MCF 10A (cell line): Measurements from ENCODE around the gene THRA. TPM values are rescaled to one million over a fixed set of nuclear protein-coding genes. Genes with fewer than 3 reads are reported as not detected.
A peak's percentile ranks its signal among the peaks of the same experiment; 100 is the strongest.

Source experiments
- BruUV-seq: library from RNA; stranded (reverse); fragments of 400-500 nt; replicated peaks from 2 replicates; lab custom pipeline; 2021; lab: Mats Ljungman, UMichigan
- CTCF ChIA-PET: fragments of 300-600 bp; sonication (Branson Sonifier 250); formaldehyde crosslinking; extraction: SDS; loops from one replicate; lab custom pipeline; 2021; ENCODE audit warnings: antibody characterized with exemption, inconsistent platforms; lab: Yijun Ruan, JAX
- POLR2A ChIA-PET: fragments of 300-600, 350-650 bp; sonication (Branson Sonifier 250); formaldehyde crosslinking; extraction: SDS; loops from one replicate; lab custom pipeline; 2020; ENCODE audit warnings: antibody characterized with exemption, inconsistent platforms; lab: Yijun Ruan, JAX
- DNase-seq: peaks from one replicate; pipeline ENCODE4 v3.0.0-alpha.2; 2018; ENCODE audit not compliant: unreplicated experiment
- H3K27ac Mint-ChIP-seq: one replicate; pipeline ENCODE4 v1.8.0; 2022; ENCODE audit warnings: mild to moderate bottlenecking, low read depth, mixed read lengths; ENCODE audit not compliant: unreplicated experiment
- H3K27me3 Mint-ChIP-seq: one replicate; pipeline ENCODE4 v1.8.0; 2022; ENCODE audit warnings: mixed read lengths; ENCODE audit not compliant: insufficient read depth, unreplicated experiment
- H3K36me3 Mint-ChIP-seq: one replicate; pipeline ENCODE4 v1.8.0; 2022; ENCODE audit warnings: mild to moderate bottlenecking, moderate library complexity, mixed read lengths; ENCODE audit not compliant: insufficient read depth, unreplicated experiment
- H3K4me1 Mint-ChIP-seq: one replicate; pipeline ENCODE4 v1.8.0; 2022; ENCODE audit warnings: mixed read lengths; ENCODE audit not compliant: insufficient read depth, unreplicated experiment
- H3K4me3 Mint-ChIP-seq: one replicate; pipeline ENCODE4 v1.8.0; 2022; ENCODE audit warnings: mild to moderate bottlenecking, moderate library complexity, mixed read lengths; ENCODE audit not compliant: unreplicated experiment
- H3K9me3 Mint-ChIP-seq: one replicate; pipeline ENCODE4 v1.8.0; 2022; ENCODE audit warnings: mixed read lengths; ENCODE audit not compliant: unreplicated experiment
- intact Hi-C: fragments of 100-400 bp; cut with micrococcal nuclease; formaldehyde crosslinking; loops from 2 replicates; pipeline ENCODE4 v1.14.1; 2022
- total RNA-seq: library from RNA; stranded (reverse); gene quantifications from 2 replicates; pipeline ENCODE4 v1.2.3, GENCODE V29; 2022
- TF ChIP-seq, protein P1 (sequence below): fragments of 200-600 bp; IDR thresholded peaks from one replicate; pipeline ENCODE4 v1.8.0; 2022; ENCODE audit warnings: antibody characterized with exemption, mild to moderate bottlenecking; ENCODE audit not compliant: unreplicated experiment

The THRA gene
- total RNA-seq, 1 experiment from 2014 or later, result 6.4 TPM

DNA sequence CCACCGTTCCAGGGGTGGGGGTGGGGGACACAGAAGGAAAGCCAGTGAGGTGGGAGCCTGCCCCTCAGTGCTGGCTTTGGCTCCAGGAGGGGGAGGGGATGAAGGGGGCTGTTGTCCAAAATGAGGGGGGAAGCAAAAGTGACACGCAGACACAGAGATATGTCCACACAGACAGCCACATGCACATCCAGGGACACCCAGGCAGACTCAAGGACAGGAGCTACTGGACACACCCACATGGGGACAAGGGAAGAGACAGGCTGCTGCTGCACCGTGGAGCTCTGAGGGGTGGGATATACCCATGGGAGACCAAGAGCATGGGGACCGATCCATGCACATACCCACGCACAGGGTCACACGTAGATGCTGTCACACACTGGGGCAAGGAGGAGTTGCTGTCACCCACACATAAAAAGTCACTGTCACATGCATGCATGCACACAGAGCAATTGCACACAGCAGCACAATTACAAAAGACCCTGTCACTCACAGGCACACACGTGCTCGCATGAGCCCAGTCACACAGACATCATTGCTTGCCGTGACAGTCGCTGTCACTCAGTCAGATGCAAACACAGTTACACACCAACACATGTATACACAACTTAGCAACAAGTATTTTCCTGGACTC lies 1.3 kb downstream of the THRA start:
- TF ChIP-seq, protein P1, sequence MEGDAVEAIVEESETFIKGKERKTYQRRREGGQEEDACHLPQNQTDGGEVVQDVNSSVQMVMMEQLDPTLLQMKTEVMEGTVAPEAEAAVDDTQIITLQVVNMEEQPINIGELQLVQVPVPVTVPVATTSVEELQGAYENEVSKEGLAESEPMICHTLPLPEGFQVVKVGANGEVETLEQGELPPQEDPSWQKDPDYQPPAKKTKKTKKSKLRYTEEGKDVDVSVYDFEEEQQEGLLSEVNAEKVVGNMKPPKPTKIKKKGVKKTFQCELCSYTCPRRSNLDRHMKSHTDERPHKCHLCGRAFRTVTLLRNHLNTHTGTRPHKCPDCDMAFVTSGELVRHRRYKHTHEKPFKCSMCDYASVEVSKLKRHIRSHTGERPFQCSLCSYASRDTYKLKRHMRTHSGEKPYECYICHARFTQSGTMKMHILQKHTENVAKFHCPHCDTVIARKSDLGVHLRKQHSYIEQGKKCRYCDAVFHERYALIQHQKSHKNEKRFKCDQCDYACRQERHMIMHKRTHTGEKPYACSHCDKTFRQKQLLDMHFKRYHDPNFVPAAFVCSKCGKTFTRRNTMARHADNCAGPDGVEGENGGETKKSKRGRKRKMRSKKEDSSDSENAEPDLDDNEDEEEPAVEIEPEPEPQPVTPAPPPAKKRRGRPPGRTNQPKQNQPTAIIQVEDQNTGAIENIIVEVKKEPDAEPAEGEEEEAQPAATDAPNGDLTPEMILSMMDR, result no peak
- peak overlapping the region; percentile 89 for H3K4me3 Mint-ChIP-seq
- peaks cover 45% of the 10 kb centered on the region for H3K4me1 Mint-ChIP-seq
- no peaks in the 10 kb centered on the region for H3K36me3 Mint-ChIP-seq
- BruUV-seq, result no TSS peak
- intact Hi-C loops, result loop anchor here (1.0 to 2.0 kb wide), 2 partner anchors 23 to 49 kb away; no protein-coding TSS in a partner anchor
- DNase-seq, result no peak
- H3K9me3 Mint-ChIP-seq, result no peaks in the 10 kb centered on the region
- CTCF ChIA-PET, result interaction anchor here (0.7 to 12.2 kb wide), 11 partner anchors 10 to 76 kb away, joined by 3 to 131 read pairs (median 6); partner anchors contain the start of genes MED24 and NR1D1
- H3K27ac Mint-ChIP-seq, result peak overlapping the region; percentile 27
- POLR2A ChIA-PET, result interaction anchor here (0.7 to 7.9 kb wide), 14 partner anchors 7 to 447 kb away, joined by 3 to 99 read pairs (median 8); partner anchors contain the start of genes CASC3, MED24 and NR1D1
- no peaks in the 10 kb centered on the region for H3K27me3 Mint-ChIP-seq

DNA sequence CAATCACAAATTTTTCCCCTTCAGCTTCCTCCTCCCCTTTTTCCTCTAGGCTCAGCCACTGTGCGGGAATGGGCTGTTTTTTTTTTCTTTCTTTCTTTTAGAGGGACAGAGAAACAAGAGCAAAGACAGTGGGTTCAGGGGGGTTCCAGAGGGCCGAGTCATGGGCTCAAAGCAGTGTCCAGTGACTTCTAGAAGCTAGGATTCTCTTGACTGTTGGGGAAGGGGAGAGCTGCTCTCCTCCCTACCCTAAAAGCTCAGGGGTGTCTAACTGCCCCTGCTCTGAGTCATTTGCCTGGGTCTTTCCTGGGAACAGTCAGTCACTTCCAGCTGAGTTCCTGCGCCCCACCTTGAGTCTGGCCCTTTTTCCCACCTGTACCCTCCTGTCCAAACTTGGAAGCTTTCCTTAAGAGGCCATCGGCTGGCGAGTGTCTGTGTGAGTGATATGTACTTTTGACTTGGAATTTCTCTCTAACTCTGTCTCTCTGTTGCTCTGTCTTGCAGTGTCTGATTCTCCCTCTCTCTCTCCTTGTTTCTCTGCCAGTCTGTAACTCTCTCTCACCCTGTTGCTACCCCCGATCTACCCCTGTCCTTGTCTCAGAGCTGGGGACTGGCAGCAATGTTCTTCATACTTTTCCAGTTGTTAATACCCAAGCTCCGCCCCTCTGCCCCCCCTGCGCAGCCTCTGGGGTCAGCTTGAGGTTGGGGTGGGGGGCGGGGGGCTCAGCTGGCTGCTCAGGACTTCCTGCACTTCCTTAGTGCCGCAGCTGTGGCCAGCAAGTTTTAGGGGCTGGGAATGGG lies 2.4 kb downstream of the THRA start:
- Mint-ChIP-seq H3K9me3 (no peaks in the 10 kb centered on the region), H3K4me1 (peaks cover 56% of the 10 kb centered on the region), H3K27me3 (no peaks in the 10 kb centered on the region), H3K4me3 (peak overlapping the region; percentile 89), H3K36me3 (no peaks in the 10 kb centered on the region), H3K27ac (no peak overlapping the region)
- DNase-seq, result peak; percentile 36
- POLR2A ChIA-PET, result interaction anchor here (0.5 to 7.9 kb wide), 14 partner anchors 7 to 120 kb away, joined by 3 to 99 read pairs (median 4); partner anchors contain the start of genes CASC3, MED24 and NR1D1
- intact Hi-C loops, result no loop called here
- CTCF ChIA-PET, result interaction anchor here (0.6 to 12.2 kb wide), 12 partner anchors 10 to 1835 kb away, joined by 3 to 131 read pairs (median 4); partner anchors contain the start of genes MED24 and NR1D1
- TF ChIP-seq, protein P1, result no peak
- no TSS peak for BruUV-seq

- H3K4me3 Mint-ChIP-seq, result peak overlapping the region; percentile 89
- H3K9me3 Mint-ChIP-seq, result no peaks in the 10 kb centered on the region
- TF ChIP-seq, protein P1, result no peak
- H3K27me3 Mint-ChIP-seq, result no peaks in the 10 kb centered on the region
- H3K4me1 Mint-ChIP-seq, result peaks cover 63% of the 10 kb centered on the region
- no TSS peak for BruUV-seq
- H3K27ac Mint-ChIP-seq, result no peak overlapping the region
- intact Hi-C loops, result no loop called here
- no peaks in the 10 kb centered on the region for H3K36me3 Mint-ChIP-seq
- no peak for DNase-seq
- ChIA-PET POLR2A (interaction anchor here (0.9 to 7.9 kb wide), 9 partner anchors 9 to 75 kb away, joined by 3 to 99 read pairs (median 7); partner anchors contain the start of genes CASC3, MED24 and NR1D1), CTCF (interaction anchor here (0.6 to 12.2 kb wide), 7 partner anchors 9 to 46 kb away, joined by 3 to 131 read pairs (median 18); partner anchors contain the start of genes MED24 and NR1D1)
Observed at GRCh38 chr17:40065769-40066510, 3.2 kb downstream of the THRA start.
